Measurements from ENCODE around the gene ARHGAP24.

ARHGAP24 gene

DNA sequence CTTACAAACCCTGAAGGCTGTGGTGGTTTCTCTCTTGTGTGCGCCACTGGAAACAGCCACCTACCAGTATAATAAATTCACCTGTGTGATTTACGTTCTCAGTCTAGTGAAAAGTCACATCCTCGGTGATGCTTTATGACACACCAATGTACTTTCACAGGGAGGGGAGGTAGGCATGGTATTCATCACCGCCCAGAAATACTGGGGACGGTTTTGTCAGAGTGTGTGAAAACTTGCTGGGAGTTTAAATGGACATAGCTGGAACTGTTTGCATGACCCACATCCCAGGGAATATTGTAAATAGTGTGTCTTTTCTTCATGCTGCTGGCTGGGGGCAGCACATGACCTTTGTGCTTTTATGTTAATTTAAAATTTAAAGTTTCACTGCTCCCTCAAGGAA is 463.1 kb downstream of the ARHGAP24 start:
- no peak for TF ChIP-seq FOXP2 (optimal IDR thresholded peaks at IDR 0.05; ENCODE audit: borderline replicate concordance, extremely low read depth, extremely low read length, insufficient read depth)
- no peak for TF ChIP-seq TAF1 (IDR thresholded peaks at IDR 0.05; ENCODE audit: borderline replicate concordance, insufficient read depth, low read length)
- TF ChIP-seq, protein P1, sequence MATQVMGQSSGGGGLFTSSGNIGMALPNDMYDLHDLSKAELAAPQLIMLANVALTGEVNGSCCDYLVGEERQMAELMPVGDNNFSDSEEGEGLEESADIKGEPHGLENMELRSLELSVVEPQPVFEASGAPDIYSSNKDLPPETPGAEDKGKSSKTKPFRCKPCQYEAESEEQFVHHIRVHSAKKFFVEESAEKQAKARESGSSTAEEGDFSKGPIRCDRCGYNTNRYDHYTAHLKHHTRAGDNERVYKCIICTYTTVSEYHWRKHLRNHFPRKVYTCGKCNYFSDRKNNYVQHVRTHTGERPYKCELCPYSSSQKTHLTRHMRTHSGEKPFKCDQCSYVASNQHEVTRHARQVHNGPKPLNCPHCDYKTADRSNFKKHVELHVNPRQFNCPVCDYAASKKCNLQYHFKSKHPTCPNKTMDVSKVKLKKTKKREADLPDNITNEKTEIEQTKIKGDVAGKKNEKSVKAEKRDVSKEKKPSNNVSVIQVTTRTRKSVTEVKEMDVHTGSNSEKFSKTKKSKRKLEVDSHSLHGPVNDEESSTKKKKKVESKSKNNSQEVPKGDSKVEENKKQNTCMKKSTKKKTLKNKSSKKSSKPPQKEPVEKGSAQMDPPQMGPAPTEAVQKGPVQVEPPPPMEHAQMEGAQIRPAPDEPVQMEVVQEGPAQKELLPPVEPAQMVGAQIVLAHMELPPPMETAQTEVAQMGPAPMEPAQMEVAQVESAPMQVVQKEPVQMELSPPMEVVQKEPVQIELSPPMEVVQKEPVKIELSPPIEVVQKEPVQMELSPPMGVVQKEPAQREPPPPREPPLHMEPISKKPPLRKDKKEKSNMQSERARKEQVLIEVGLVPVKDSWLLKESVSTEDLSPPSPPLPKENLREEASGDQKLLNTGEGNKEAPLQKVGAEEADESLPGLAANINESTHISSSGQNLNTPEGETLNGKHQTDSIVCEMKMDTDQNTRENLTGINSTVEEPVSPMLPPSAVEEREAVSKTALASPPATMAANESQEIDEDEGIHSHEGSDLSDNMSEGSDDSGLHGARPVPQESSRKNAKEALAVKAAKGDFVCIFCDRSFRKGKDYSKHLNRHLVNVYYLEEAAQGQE (IDR thresholded peaks at IDR 0.05; ENCODE audit: insufficient read depth in 1 of 2, low read depth in 2 of 2, low read length in 2 of 2) = no peak
- TF ChIP-seq POLR2AphosphoS5 (IDR thresholded peaks at IDR 0.05; ENCODE audit: low read depth, low read length) = no peak
- TF ChIP-seq SIN3A (IDR thresholded peaks at IDR 0.05; ENCODE audit: borderline replicate concordance, insufficient read depth, low read length) = no peak

GRCh38 chr4:85938902-85939301 is 464.0 kb downstream of the ARHGAP24 start:
- TF ChIP-seq FOXP2 (optimal IDR thresholded peaks at IDR 0.05; ENCODE audit: borderline replicate concordance, extremely low read depth, extremely low read length, insufficient read depth) (no peak), TAF1 (IDR thresholded peaks at IDR 0.05; ENCODE audit: borderline replicate concordance, insufficient read depth, low read length) (no peak), SIN3A (IDR thresholded peaks at IDR 0.05; ENCODE audit: borderline replicate concordance, insufficient read depth, low read length) (no peak), POLR2AphosphoS5 (IDR thresholded peaks at IDR 0.05; ENCODE audit: low read depth, low read length) (no peak)
- TF ChIP-seq, protein P1 (IDR thresholded peaks at IDR 0.05; ENCODE audit: insufficient read depth in 1 of 2, low read depth in 2 of 2, low read length in 2 of 2) = no peak

DNA sequence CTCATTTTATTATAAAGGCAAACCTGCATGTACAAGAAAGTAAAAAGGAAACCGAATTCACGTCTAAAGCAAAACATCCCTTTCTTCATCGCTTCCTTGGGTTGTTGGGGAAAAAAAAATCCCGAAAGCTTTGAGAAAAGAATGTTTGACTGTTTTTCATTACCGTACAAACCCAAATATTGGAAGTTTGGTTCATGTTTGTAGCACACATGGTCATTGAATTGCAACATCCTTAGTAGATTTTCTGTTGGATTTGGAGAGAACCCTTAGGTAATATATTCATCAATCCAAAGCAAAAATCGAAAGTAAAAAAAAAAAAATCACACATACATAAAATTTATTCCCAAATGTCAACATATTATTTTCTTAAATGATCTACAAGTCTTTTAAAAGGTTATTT is 464.6 kb downstream of the ARHGAP24 start:
- TF ChIP-seq, protein P1 (IDR thresholded peaks at IDR 0.05; ENCODE audit: insufficient read depth in 1 of 2, low read depth in 2 of 2, low read length in 2 of 2) = no peak
- TF ChIP-seq POLR2AphosphoS5 (IDR thresholded peaks at IDR 0.05; ENCODE audit: low read depth, low read length) (no peak), FOXP2 (optimal IDR thresholded peaks at IDR 0.05; ENCODE audit: borderline replicate concordance, extremely low read depth, extremely low read length, insufficient read depth) (no peak), SIN3A (IDR thresholded peaks at IDR 0.05; ENCODE audit: borderline replicate concordance, insufficient read depth, low read length) (no peak), TAF1 (IDR thresholded peaks at IDR 0.05; ENCODE audit: borderline replicate concordance, insufficient read depth, low read length) (no peak)

GRCh38 chr4:85940151-85940550 is 465.2 kb downstream of the ARHGAP24 start:
- TF ChIP-seq FOXP2 (optimal IDR thresholded peaks at IDR 0.05; ENCODE audit: borderline replicate concordance, extremely low read depth, extremely low read length, insufficient read depth) (no peak), POLR2AphosphoS5 (IDR thresholded peaks at IDR 0.05; ENCODE audit: low read depth, low read length) (no peak), TAF1 (IDR thresholded peaks at IDR 0.05; ENCODE audit: borderline replicate concordance, insufficient read depth, low read length) (no peak), SIN3A (IDR thresholded peaks at IDR 0.05; ENCODE audit: borderline replicate concordance, insufficient read depth, low read length) (no peak)
- TF ChIP-seq, protein P1 (IDR thresholded peaks at IDR 0.05; ENCODE audit: insufficient read depth in 1 of 2, low read depth in 2 of 2, low read length in 2 of 2) = no peak

- TF ChIP-seq SIN3A (IDR thresholded peaks at IDR 0.05; ENCODE audit: borderline replicate concordance, insufficient read depth, low read length) (no peak), FOXP2 (optimal IDR thresholded peaks at IDR 0.05; ENCODE audit: borderline replicate concordance, extremely low read depth, extremely low read length, insufficient read depth) (no peak), TAF1 (IDR thresholded peaks at IDR 0.05; ENCODE audit: borderline replicate concordance, insufficient read depth, low read length) (no peak), POLR2AphosphoS5 (IDR thresholded peaks at IDR 0.05; ENCODE audit: low read depth, low read length) (no peak)
- TF ChIP-seq, protein P1 (IDR thresholded peaks at IDR 0.05; ENCODE audit: insufficient read depth in 1 of 2, low read depth in 2 of 2, low read length in 2 of 2) = no peak
Measured at GRCh38 chr4:85942107-85942506, 467.2 kb downstream of the ARHGAP24 start.
